ENCODE data around the gene PJVK. TPM values are rescaled to one million over a fixed set of nuclear protein-coding genes. Genes with fewer than 3 reads are reported as not detected.

Gene PJVK
- polyA plus RNA-seq, 1 of the 3 experiments (the other 2 are of a cell fraction), result 5.3 TPM

GRCh38 chr2:178428396-178428806, 22.8 kb upstream of the PJVK start:
- ChIA-PET POLR2A (interaction anchor here (0.6 to 0.8 kb wide), 2 partner anchors 12 to 181 kb away, joined by 3 read pairs; no protein-coding TSS in a partner anchor), CTCF (interaction anchor here (1.6 to 5.1 kb wide), 3 partner anchors 10 to 316 kb away, joined by 3 to 33 read pairs (median 9); partner anchors contain the start of gene RBM45)
- no peaks in the 10 kb centered on the region for H3K27me3 ChIP-seq (ENCODE audit: insufficient read depth)

More at GRCh38 chr2:178428396-178428806, 22.8 kb upstream of the PJVK start:
- peaks cover 11% of the 10 kb centered on the region for H3F3A ChIP-seq (replicated peaks; ENCODE audit: insufficient read depth)
- H3K4me2 ChIP-seq, result no peak overlapping the region
- H3K9ac ChIP-seq, result no peak overlapping the region
- no peak overlapping the region for H3K4me3 ChIP-seq (ENCODE audit: low read depth in 2 of 2, low read length in 1 of 2)
- peaks cover 47 to 50% of the 10 kb centered on the region in 2 experiments for H3K36me3 ChIP-seq (replicated peaks in 1 of 2; ENCODE audit: control insufficient read depth in 1 of 2, insufficient read depth in 2 of 2, low read length in 1 of 2)
- no peak overlapping the region for H3K27ac ChIP-seq (ENCODE audit: low read depth in 2 of 2, low read length in 1 of 2)
- no peaks in the 10 kb centered on the region for H3K9me2 ChIP-seq
- TF ChIP-seq SMC3 (IDR thresholded peaks at IDR 0.05; ENCODE audit: low read depth, low read length) (no peak), EZH2phosphoT487 (IDR thresholded peaks at IDR 0.05; ENCODE audit: borderline replicate concordance, low read depth) (no peak), CHD2 (IDR thresholded peaks at IDR 0.05; ENCODE audit: low read length, partially characterized antibody) (no peak), REST (IDR thresholded peaks at IDR 0.05; ENCODE audit: low read depth, low read length) (no peak), MXI1 (IDR thresholded peaks at IDR 0.05; ENCODE audit: low read depth, low read length) (no peak), ELF1 (IDR thresholded peaks at IDR 0.05) (no peak), FOSL2 (IDR thresholded peaks at IDR 0.05; ENCODE audit: borderline replicate concordance, low read depth) (no peak), USF1 (IDR thresholded peaks at IDR 0.05; ENCODE audit: borderline replicate concordance, low read depth) (no peak), YY1 (IDR thresholded peaks at IDR 0.05; ENCODE audit: low read depth) (no peak), RCOR1 (IDR thresholded peaks at IDR 0.05; ENCODE audit: low read length) (no peak), USF2 (IDR thresholded peaks at IDR 0.05; ENCODE audit: borderline replicate concordance, low read depth, low read length) (no peak), ZBTB33 (IDR thresholded peaks at IDR 0.05; ENCODE audit: borderline replicate concordance, low read depth) (no peak), MAX (IDR thresholded peaks at IDR 0.05; ENCODE audit: low read depth) (no peak), IRF3 (IDR thresholded peaks at IDR 0.05; ENCODE audit: low read depth, low read length) (no peak), RXRA (IDR thresholded peaks at IDR 0.05; ENCODE audit: borderline replicate concordance, low read depth) (no peak), JUND (IDR thresholded peaks at IDR 0.05) (no peak), GATA2 (CRISPR knock-in tag; IDR thresholded peaks at IDR 0.05) (no peak), POLR2AphosphoS5 (IDR thresholded peaks at IDR 0.05; ENCODE audit: low read depth, low read length) (no peak), SIN3A (IDR thresholded peaks at IDR 0.05; ENCODE audit: borderline replicate concordance, low read depth, low read length) (no peak)
- 83% methylated on average over 1 of the region's 1 CpG for WGBS (ENCODE audit: low lambda C conversion rate)
- DNase-seq, result no peak
- H3K4me1 ChIP-seq (ENCODE audit: control insufficient read depth in 1 of 2, insufficient read depth in 2 of 2, low read depth in 1 of 2, low read length in 1 of 2), result no peaks in the 10 kb centered on the region
- H2AFZ ChIP-seq (ENCODE audit: low read depth), result no peak overlapping the region
- H3K9me3 ChIP-seq, result no peaks in the 10 kb centered on the region
- H4K20me1 ChIP-seq (ENCODE audit: insufficient read depth), result no peaks in the 10 kb centered on the region
- peaks cover 20% of the 10 kb centered on the region for H3K79me2 ChIP-seq (ENCODE audit: insufficient read depth)

Measured in SK-N-SH (cell line).